UCSD-AML1 (cell line): ENCODE measurements around the gene CATSPERE.
"Not testable (repeated sequence)": the region's sequence is repeated elsewhere in the genome, so short reads cannot be mapped to it uniquely, and the experiment has no call there.

Source experiments
- DNase-seq: peaks from one replicate; lab custom pipeline; 2025; ENCODE audit not compliant: unreplicated experiment; lab: John Stamatoyannopoulos, UW

CATSPERE gene

DNA sequence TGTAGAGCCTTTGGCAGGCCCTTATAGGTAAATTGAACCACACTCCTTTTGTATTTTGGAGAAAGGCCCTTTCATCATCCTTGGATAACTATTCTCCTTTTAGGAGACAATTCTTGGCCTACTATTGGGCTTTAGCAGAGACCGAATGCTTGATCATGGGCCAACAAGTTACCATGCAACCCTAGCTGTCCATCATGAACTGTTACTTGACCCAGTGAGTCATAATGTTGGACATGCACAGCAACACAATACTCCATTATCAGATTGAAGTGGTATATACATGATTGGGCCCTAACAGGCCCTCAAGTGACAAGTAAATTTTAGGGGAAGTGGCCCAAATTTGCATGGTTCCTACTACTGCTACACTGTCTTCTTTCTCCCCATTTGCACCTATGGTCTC is 84.4 kb downstream of the CATSPERE start:
- no peak for DNase-seq

DNA sequence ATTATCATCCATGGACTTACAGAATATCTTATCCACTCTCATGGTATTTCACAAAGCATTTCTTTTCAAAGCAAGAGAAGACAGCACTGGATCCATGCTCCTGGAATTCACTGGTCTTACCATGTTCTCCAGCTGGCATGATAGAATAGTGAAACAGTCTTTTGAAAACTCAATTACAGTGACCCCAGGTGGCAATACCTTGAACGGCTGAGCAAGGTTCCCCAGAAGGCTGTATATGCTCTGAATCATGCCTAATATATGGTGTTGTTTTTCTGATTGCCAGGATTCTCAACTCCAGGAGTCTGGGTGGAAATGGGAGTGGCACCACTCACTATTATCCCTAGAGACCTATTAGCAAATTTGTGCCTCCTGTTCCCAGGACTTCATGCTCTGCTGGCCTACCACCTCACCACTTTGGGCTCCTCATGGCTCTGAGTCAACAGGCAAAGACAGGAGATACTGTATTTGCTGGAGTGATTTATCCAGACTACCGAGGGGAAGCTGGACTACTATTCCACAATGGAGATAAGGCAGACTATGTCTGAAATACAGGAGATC is 87.6 kb downstream of the CATSPERE start:
- no peak for DNase-seq

DNA sequence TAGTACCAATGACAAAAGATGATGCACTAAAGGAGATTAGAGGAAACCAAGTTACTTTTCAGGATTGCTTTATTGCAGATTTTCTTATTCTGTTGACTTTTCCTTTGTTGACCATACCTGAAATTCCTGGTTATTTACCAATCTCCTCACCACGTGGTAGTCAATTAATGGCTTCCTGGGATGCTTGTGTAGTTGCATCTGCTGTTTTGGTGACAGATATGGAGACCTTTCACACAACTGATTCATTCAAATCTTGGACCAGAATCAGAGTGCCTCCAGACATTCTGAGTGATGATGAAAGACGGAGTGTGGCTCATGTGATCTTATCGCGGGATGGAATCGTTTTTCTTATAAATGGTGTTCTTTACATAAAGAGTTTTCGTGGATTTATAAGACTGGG is 91.3 kb downstream of the CATSPERE start:
- DNase-seq: no peak

DNA sequence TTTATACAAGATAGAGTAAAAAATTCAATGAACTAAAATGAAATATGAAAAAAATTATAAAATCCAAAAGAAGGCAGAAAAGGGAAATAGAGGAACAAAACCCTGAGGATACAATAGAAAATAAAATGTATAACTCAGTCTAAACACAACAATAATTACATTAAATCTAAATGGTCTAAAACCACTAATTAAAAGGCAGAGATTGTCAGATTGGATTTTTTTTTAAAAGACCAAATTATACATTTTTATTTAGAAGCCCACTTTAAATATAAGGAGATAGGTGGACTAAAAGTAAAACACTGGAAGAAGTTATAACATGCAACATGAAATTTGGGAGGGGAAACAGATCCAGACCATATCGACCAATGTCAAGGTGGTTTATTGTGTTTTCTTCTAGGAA is 95.2 kb downstream of the CATSPERE start:
- no peak for DNase-seq

DNA sequence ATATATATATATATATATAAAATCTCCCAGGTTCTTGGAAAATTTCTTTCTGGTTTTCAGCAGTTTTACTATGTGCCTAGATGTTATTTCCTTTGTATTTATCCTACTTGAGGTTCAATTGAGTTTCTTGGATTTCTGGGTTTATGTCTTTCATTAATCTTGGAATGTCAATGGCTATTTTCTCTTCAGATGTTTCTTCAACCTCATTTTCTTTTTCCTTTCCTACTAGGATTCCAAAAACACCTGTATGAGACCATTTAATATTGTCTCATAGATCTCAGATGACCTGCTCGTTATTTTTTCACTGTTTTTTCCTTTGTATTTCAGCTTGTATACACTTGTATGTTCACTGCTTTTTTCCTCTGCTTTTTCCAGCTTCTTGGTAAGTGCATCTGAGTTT is 96.5 kb downstream of the CATSPERE start:
- no peak for DNase-seq

DNA sequence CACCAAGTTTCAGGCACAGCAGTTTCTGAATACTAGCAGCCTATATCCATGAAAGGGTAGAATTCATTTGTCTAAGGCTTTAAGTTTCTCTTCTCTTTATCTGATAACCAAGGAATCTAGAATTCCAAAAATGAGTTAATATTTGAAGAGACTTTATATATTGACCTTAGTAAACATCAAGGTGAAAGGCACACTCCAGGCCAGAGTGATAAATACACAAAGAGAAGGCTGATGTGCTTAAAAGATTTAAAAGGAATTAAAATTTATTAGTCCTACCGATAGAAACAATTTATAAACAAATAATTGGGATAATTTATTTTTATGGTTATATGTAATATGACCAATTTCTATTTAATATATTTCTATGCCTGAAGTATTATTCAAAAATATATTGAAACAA is 98.5 kb downstream of the CATSPERE start:
- no peak for DNase-seq

DNA sequence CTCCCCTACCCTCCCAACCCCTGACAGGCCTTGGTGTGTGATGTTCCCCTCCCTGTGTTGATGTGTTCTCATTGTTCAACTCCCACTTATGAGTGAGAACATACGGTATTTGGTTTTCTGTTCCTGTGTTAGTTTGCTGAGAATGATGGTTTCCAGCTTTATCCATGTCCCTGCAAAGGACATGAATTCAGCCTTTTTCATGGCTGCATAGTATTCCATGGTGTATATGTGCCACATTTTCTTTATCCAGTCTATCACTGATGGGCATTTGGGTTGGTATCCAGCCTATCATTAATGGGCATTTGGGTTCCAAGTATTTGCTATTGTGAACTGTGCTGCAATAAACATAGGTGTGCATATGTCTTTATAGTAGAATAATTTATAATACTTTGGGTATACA is 101.8 kb downstream of the CATSPERE start:
- not testable (repeated sequence) for DNase-seq

DNA sequence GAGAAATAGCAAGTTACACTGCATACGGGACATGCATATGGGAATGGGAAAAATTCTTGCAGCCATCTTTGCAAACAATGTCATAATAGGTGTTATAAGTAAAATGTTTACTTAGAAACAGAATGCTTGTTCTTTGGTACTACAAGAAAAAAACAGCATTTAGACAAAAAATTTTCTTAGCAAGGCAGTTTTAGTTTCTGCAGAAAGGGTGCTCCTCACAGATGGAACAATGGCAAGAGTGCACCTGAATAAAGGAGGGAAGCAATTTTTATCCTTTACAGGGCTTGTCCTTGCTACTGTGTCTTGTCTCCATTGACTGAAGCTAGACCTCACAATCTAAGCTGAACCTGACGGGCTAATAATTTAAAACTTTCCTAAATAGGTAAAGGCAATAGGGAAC is 112.7 kb downstream of the CATSPERE start:
- no peak for DNase-seq

DNA sequence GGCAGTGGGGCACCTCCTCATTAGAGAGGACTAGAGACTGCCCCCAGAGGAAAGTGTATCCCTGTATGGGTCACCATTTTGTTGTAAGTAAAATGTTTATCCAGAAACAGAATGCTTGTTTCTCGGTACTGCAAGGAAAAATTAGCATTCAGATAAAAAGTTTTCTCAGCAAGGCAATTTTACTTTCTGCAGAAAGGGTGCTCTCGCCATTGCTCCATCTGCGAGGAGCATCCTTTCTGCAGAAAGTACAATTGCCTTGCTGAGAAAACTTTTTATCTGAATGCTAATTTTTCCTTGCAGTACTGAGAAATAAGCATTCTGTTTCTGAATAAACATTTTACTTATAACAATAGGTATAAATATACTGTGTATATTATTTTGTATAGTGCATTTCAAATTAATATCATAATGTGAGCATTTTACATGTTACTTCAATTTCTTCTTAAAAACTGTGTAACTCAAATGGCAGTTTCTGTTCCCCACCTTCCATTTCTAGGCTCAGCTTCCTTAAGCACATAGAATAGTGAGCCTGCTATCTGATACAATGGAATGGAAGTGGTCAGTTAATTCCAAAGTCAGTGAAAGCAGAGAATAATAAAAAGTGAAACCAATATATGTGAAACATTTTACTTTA is 115.3 kb downstream of the CATSPERE start:
- DNase-seq: no peak

DNA sequence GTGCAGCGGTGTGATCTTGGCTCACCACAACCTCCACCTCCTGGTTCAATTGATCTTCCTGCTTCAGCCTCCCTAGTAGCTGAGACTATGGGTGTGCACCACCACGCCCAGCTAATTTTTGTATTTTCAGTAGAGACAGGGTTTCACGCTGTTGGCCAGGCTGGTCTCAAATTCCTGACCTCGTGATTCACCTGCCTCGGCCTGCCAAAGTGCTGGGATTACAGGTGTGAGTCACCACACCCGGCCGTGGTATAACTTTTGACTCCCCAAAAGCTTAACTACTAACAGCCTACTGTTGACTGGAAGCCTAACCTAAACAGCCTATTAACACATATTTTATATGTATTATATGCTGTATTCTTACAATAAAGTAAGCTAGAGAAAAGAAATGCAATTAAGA is 117.1 kb downstream of the CATSPERE start:
- DNase-seq: not testable (repeated sequence)

DNA sequence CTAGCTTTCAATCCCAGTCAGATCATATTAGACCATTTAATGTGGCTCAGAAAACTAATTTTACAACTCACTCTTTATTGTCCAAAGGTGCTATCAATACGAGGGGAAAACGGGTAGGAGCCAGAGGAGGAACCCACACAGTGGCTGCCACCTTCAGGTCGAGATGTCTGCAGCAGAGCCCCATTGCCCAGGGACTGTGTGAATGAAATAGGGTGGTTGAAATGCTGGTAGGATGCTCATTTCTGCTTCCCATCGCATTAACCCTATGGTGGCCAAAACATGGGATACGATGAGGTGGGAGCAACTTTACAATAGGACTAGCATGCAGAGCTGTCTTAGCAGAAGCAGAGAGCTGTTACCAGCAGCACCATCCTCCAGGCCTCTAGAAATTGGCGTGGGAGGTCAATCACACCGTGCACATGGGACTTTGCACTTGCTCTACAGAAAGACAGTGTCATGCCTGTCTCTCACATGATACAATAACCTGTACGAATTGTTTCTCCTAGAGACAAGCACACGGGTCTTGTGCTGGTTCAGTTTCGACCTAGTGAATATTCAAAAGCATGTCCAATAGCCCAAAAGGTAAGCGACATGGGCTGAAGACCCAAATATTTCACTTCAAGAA is 122.4 kb downstream of the CATSPERE start:
- DNase-seq: no peak

DNA sequence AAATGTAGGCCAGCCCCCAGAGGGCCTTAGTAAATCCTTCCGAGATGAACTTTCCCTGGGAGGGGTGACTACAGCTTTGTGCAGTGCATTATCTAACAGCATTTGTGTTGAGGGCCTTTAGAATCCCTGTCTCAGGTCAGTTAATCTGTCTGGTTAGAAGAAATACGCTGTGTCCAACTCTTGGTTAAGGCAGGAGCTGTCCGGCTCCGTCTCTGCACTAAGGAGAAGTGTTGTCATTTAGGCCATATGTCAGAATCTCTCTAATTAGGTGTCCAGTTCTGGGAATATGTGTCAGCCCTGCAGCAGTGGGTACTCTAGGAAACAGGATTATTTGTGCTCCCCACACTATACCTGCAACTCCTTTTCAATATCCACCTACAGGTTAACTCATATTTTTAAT is 124.8 kb downstream of the CATSPERE start:
- DNase-seq: no peak

DNA sequence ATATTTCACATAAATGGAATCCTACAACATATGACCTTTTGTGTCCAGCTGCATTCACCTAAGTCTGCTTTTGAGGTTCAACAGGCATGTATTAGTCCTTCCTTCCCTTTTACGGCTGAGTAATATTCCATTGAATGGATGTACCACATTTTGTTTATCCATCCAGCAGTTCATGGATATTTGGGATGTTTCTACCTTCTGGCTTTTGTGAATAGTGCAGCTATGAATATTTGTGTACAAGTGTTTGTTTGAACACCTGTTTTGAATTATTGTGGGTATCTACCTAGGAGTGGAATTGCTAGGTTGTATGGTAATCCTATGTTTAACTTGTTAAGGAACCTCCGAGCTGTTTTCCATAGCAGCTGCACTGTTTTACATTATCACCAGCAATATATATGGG is 129.6 kb downstream of the CATSPERE start:
- DNase-seq: no peak

DNA sequence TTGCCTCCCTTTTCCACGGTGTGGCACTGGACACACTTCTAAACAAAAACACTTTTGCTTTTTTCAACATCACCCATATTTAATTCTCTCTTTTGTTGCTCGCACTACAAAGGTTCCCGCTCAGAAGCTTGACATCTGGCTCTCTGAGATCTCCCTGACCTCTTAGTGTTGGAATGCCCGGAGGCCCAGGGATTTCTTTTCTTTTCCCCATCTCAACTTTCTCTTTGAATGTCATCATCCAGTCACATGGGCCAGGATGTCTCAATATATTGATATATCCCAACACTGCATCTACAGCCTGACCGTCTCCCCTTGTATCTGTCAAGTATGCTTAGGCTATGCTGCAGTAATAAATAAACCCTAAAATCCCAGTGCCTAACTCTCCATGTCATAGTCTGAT is 137.5 kb downstream of the CATSPERE start:
- no peak for DNase-seq

DNA sequence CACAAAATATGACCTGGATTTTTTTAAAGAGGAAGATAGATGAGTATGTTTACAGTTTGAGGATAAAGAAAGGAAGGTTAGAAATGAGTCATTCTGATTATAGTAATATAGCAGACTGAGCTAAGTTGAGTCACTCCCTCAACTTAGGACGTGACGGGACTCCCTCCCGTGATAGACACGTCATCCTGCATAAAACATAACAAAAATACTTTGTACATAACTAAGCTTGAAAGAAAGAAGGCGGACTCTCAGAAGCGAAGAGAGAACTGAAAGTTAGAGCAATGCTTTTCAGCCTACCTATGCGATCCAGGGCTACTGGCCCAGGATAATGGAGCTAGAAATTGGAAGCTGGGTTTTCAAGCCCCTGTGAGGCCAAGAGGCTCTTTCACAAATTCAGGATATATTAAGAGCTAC is 138.9 kb downstream of the CATSPERE start:
- DNase-seq: no peak

DNA sequence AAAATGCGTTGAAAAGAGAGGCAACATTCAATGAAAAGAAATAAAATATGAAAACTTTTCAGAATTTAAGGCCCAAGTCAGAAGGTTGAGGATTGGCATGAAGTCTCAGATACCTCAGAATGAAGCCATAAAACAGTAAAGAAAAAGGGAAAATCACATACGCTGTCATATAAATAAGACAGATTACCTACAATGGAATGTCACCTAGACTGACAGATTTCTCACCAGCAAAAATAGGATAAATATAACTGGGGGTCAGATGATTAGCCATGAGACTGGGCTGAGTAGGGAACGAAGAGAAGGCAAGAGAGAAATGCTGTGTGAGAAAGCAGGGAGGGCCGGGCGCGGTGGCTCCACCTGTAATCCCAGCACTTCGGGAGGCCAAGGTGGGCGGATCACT is 140.3 kb downstream of the CATSPERE start:
- DNase-seq: no peak

DNA sequence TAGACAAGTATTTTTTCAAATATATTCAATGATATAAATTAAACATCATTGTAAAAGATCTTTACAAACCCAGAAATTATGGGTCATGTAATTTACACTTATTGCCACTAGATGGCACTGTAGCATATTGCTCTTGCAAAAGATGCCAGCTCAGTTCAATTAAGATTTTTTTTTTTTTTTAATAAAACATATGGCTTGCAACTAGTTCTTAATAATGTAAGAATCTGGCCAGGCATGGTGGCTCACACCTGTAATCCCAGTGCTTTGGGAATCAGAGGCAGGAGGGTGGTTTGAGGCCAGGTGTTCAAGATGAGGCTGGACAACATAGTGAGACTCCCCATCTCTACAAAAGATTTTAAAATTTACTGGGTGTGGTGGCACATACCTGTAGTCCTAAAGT is 142.4 kb downstream of the CATSPERE start:
- DNase-seq: no peak

DNA sequence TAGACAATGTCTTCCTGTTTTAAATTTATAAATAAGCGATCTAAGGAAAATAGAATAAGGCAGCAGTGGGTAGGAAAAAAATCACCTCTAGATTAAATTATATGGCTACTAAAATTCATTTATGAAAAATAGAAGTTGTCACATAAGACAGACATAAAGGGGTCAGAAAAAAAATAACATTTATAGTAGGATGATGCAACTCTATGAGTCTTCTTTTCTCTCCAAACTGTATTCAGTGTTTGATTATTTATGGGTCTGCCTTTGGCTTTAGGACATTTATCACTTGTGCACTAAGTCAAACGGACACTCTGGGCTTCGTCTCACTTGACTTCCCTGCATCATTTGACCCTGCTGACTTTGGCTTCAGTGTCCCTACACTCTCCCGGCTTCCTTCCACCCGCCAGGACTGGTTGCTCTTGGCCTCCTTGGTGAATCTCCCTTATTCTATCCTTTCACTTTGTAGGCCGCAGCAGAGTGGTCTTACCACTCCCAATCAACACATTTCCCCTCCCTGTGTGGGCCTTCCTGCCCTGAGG is 144.8 kb downstream of the CATSPERE start:
- DNase-seq: no peak

DNA sequence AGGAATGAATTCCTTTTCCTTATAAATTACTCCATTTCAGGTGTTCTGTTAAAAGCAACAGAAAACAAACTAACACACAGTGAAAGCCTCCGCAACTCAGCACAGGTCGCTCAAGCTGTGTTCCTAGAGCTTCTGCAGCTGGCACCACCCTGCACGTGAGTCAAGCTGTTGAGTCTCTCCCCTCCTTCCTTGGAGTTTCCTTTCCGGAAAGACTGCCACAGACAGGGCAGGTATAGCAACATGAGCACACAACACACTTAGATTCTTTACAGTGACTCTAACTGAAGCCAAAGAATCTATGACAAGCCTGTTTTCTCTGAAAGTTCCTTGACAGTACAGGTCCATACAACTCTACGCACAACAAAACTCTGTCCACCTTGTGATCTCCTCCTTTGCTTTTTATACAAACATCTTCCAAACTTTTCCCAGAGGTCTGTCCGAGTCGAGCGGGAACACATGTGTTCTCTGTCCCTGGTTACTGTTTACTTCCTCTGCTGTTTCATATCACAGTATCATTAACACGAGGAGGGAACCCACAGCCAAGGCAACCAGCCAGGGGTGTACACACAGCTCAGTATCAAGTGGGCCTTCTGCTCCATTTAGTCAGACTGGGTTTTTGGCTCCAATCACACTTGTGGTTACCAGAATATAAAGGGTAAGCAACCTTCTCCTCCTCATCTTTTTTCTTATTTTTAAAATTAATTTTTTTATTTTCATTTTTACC is 153.2 kb downstream of the CATSPERE start:
- no peak for DNase-seq

DNA sequence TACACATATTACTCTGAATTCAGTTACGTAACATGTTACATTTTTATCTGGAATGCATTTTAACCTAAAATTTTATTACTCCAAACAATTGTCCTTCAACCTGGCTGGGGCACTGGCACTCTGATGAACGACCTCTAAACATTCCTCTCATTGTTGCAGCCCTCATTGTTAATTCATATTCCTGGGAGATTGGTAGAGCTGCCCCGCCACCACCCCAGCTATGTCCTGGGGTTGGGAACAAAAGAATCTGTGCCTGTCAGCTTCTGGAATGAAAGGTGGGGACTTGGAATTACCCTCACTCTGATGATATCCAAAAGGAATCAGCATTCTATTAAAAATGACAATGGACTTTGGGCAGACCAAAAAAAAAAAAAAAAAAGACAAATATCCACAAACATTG is 153.8 kb downstream of the CATSPERE start:
- no peak for DNase-seq

DNA sequence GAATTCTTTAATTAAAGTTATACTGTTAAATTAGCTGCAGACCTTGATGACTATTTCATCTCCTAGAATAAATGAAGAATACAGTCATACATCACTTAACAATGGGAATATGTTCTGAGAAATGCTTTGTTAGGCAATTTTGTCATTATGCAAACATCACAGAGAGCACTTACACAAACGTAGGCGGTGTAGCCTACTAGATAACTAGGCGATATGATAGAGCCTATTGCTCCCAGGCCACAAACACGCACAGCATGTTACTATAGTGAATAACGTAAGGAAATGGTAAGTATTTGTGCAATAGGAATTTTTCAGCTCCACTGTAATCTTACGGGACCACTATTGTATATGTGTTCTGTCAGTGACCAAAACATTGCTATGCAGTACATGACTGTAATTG is 154.2 kb downstream of the CATSPERE start:
- DNase-seq: no peak

DNA sequence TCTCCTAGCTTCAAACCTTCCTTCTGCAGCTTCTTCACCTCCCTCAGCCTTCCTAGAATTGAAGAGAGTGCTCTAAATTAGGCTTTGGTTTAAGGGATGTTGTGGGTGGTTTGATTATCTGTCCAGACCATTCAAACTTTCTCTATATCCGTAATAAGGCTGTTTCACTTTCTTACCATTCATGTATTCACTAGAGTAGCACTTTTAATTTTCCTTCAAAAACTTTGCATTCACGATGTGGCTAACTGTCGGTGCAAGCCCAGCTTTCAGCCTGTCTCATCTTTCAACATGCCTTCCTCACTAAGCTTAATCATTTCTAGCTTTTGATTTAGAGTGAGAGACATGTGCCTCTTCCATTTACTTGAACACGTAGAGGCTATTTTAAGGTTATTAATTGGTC is 165.6 kb downstream of the CATSPERE start:
- no peak for DNase-seq
